ENCODE measurements around the gene APOA4. TPM values are rescaled to one million over a fixed set of nuclear protein-coding genes. Genes with fewer than 3 reads are reported as not detected.
A peak's percentile ranks its signal among the peaks of the same experiment; 100 is the strongest.

Gene APOA4
- total RNA-seq, 2 donors from 2014 or later = 0.35 to 0.38 TPM

DNA sequence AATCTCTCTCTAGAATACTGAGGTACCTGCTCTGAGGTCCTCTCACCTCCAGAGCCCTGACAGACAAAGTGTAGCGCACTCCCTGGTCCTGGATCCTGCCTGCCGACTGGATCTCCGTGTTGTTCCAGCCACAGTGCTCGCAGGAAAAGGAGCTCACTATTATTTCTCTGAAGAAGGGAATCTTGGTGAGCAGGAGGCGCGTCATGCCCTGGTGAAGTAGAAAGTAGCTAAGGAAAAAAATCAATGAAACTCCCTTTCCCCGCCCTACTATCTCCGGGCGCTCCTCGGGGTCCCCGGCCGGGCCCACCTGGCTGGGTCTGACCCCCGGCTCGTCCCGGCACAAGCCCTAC, 35.7 kb downstream of the APOA4 start:
- Histone ChIP-seq H3K27me3 (ENCODE audit: control insufficient read depth, insufficient read depth, low read length, poor library complexity, severe bottlenecking) (peaks cover 6% of the 10 kb centered on the region), H3K36me3 (ENCODE audit: control insufficient read depth, insufficient read depth, low read length) (peaks cover 43% of the 10 kb centered on the region), H3K4me3 (ENCODE audit: low read length) (peak overlapping the region; percentile 93), H3K9me3 (ENCODE audit: control insufficient read depth, low read length) (no peaks in the 10 kb centered on the region), H3K9ac (ENCODE audit: extremely low read depth, low read length, poor library complexity, severe bottlenecking) (peak overlapping the region; percentile 66), H3K27ac (ENCODE audit: low read depth, low read length) (no peak overlapping the region), H3K4me1 (ENCODE audit: control insufficient read depth, insufficient read depth, low read length) (peaks cover 5% of the 10 kb centered on the region)
- Mint-ChIP-seq H3K36me3 (ENCODE audit: low read depth) (peaks cover 46% of the 10 kb centered on the region), H3K4me3 (peak overlapping the region; percentile 95), H3K27me3 (ENCODE audit: insufficient read depth) (peaks cover 27% of the 10 kb centered on the region), H3K27ac (peak overlapping the region; percentile 35), H3K4me1 (peaks cover 16% of the 10 kb centered on the region), H3K9me3 (no peaks in the 10 kb centered on the region)
- no peak for TF ChIP-seq CTCF (conservative IDR thresholded peaks at IDR 0.05)
- no peak for DNase-seq
- 0% methylated on average over 1 to 14 of the region's 15 CpGs for WGBS, 2 experiments (ENCODE audit: insufficient coverage in 1 of 2, insufficient read length in 1 of 2)

GRCh38 chr11:116786966-116787365, 36.1 kb downstream of the APOA4 start:
- no peak overlapping the region for H3K27ac ChIP-seq (ENCODE audit: low read depth, low read length)
- no peak for TF ChIP-seq CTCF (conservative IDR thresholded peaks at IDR 0.05)
- 57 to 91% methylated on average over 1 to 5 of the region's 5 CpGs for WGBS, 2 experiments (ENCODE audit: insufficient coverage in 1 of 2, insufficient read length in 1 of 2)

GRCh38 chr11:116786326-116786725, 36.8 kb downstream of the APOA4 start:
- Histone ChIP-seq H3K36me3 (ENCODE audit: control insufficient read depth, insufficient read depth, low read length) (peaks cover 54% of the 10 kb centered on the region), H3K27me3 (ENCODE audit: control insufficient read depth, insufficient read depth, low read length, poor library complexity, severe bottlenecking) (peaks cover 6% of the 10 kb centered on the region), H3K9ac (ENCODE audit: extremely low read depth, low read length, poor library complexity, severe bottlenecking) (no peak overlapping the region), H3K4me3 (ENCODE audit: low read length) (peak overlapping the region; percentile 93), H3K9me3 (ENCODE audit: control insufficient read depth, low read length) (no peaks in the 10 kb centered on the region), H3K27ac (ENCODE audit: low read depth, low read length) (no peak overlapping the region), H3K4me1 (ENCODE audit: control insufficient read depth, insufficient read depth, low read length) (peaks cover 5% of the 10 kb centered on the region)
- no peak for DNase-seq
- Mint-ChIP-seq H3K27me3 (ENCODE audit: insufficient read depth) (peaks cover 27% of the 10 kb centered on the region), H3K9me3 (no peaks in the 10 kb centered on the region), H3K4me3 (peak overlapping the region; percentile 95), H3K27ac (no peak overlapping the region), H3K4me1 (peaks cover 15% of the 10 kb centered on the region), H3K36me3 (ENCODE audit: low read depth) (peaks cover 56% of the 10 kb centered on the region)
- no peak for TF ChIP-seq CTCF (conservative IDR thresholded peaks at IDR 0.05)
- 84 to 90% methylated on average over 2 of the region's 2 CpGs for WGBS, 2 experiments (ENCODE audit: insufficient coverage in 1 of 2, insufficient read length in 1 of 2)

More at GRCh38 chr11:116786966-116787365, 36.1 kb downstream of the APOA4 start:
- H3K9ac ChIP-seq (ENCODE audit: extremely low read depth, low read length, poor library complexity, severe bottlenecking) = peak overlapping the region; percentile 66
- Mint-ChIP-seq H3K4me3 (peak overlapping the region; percentile 95), H3K36me3 (ENCODE audit: low read depth) (peaks cover 51% of the 10 kb centered on the region), H3K27ac (no peak overlapping the region), H3K9me3 (no peaks in the 10 kb centered on the region), H3K27me3 (ENCODE audit: insufficient read depth) (peaks cover 27% of the 10 kb centered on the region), H3K4me1 (peaks cover 15% of the 10 kb centered on the region)
- peak overlapping the region; percentile 93 for H3K4me3 ChIP-seq (ENCODE audit: low read length)
- no peak for DNase-seq
- H3K27me3 ChIP-seq (ENCODE audit: control insufficient read depth, insufficient read depth, low read length, poor library complexity, severe bottlenecking) = peaks cover 6% of the 10 kb centered on the region
- H3K36me3 ChIP-seq (ENCODE audit: control insufficient read depth, insufficient read depth, low read length) = peaks cover 48% of the 10 kb centered on the region
- no peaks in the 10 kb centered on the region for H3K9me3 ChIP-seq (ENCODE audit: control insufficient read depth, low read length)
- H3K4me1 ChIP-seq (ENCODE audit: control insufficient read depth, insufficient read depth, low read length) = peaks cover 5% of the 10 kb centered on the region
